HUES6 (cell line): ENCODE results near the gene TCF19.

Source experiments
- H3K27ac ChIP-seq: 2 replicates; pipeline ENCODE4 v1.7.0; 2013; ENCODE audit warnings: low read depth, mild to moderate bottlenecking, low read length, inconsistent platforms
- H3K27me3 ChIP-seq: 2 replicates; pipeline ENCODE4 v1.6.1; 2013; ENCODE audit warnings: low read length; ENCODE audit not compliant: control insufficient read depth, insufficient read depth
- H3K36me3 ChIP-seq: 2 replicates; pipeline ENCODE4 v1.6.1; 2013; ENCODE audit warnings: low read length; ENCODE audit not compliant: control insufficient read depth, insufficient read depth
- H3K4me1 ChIP-seq: 2 replicates; pipeline ENCODE4 v1.6.1; 2013; ENCODE audit warnings: low read length; ENCODE audit not compliant: control insufficient read depth, insufficient read depth
- H3K4me3 ChIP-seq: 2 replicates; pipeline ENCODE4 v1.5.1; 2013; ENCODE audit warnings: low read depth, low read length
- H3K9ac ChIP-seq: one replicate; pipeline ENCODE4 v1.6.1; 2013; ENCODE audit warnings: mild to moderate bottlenecking, low read length
- H3K9me3 ChIP-seq: 2 replicates; pipeline ENCODE4 v1.6.1; 2013; ENCODE audit warnings: low read depth, low read length; ENCODE audit not compliant: control insufficient read depth, insufficient read depth

The TCF19 gene

DNA sequence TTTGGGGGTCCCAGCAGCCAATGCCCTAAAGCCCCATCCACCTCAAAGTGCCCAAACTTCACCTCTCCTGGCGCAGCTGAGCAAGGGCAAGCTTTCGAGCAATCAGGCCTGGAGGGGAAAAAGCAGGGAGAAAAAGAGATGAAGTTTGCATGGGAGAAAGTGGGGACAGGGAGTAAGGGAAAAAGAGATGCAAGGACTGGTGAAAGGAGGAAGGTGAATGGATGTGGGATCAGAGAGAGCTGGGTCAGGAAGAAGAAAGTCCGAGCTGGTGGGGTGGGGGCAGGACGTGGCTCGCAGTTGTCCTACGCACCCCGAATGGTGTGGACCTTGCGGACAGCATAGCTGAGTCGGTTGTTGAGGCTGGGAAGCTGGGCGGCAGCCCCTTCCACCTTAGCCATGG, 13.0 kb upstream of the TCF19 start:
- no peak overlapping the region for H3K9ac ChIP-seq
- H3K27ac ChIP-seq = no peak overlapping the region
- no peak overlapping the region for H3K4me3 ChIP-seq
- no peaks in the 10 kb centered on the region for H3K27me3 ChIP-seq
- peaks cover 14% of the 10 kb centered on the region for H3K4me1 ChIP-seq
- H3K9me3 ChIP-seq = no peaks in the 10 kb centered on the region
- H3K36me3 ChIP-seq = peaks cover 64% of the 10 kb centered on the region

DNA sequence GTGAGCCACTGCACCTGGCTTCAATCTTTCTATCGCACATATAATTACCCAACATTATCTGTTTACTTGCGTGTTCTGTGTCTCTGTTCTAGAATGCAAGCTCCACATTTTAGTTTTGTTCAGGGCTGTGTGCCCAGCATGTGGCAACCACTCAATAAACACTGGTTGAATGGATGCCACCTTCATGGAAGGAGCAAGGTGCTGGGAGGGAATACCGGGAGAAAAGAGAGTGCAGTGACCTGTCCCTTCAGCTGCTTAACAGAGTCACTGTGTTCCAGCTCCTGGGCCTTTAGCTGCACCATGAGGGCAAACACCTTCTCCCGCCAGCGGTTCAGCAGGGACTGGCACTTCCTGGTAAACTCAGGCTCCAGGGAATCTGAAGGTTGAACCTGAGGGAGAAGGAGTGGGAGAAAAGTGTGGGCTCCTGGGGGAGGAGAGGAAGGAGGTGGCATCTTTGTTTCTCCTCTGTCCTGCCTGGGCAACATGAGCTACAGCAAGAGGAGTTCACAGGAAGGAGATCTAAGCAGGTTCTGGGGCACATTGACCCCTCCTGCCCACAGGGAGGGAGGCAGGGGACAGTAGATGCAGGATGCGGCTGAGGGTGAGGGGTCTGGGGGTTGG, 8.5 kb upstream of the TCF19 start:
- Histone ChIP-seq H3K9me3 (no peaks in the 10 kb centered on the region), H3K9ac (no peak overlapping the region), H3K36me3 (peaks cover 68% of the 10 kb centered on the region)

DNA sequence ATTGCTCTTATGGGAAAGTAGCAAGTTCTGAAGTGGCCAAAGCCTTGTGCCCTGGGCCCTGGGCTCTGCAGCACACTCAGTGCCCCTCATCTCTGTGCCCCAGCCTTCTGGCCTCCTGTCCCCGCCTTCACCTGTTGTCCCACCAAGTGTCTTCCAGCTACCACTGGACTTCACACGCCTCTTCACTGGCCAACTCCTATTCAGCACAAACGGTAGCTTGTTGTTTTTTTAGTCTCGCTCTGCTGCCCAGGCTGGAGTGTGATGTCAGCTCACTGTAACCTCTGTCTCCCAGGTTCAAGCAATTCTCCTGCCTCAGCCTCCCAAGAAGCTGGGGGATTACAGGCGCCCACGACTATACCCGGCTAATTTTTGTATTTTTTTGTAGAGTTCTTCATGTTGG, 5.6 kb upstream of the TCF19 start:
- Histone ChIP-seq H3K4me1 (peaks cover 8% of the 10 kb centered on the region), H3K27ac (no peak overlapping the region), H3K9ac (no peak overlapping the region), H3K4me3 (no peak overlapping the region), H3K36me3 (peaks cover 60% of the 10 kb centered on the region), H3K27me3 (no peaks in the 10 kb centered on the region), H3K9me3 (no peaks in the 10 kb centered on the region)

More for the DNA sequence above, 8.5 kb upstream of the TCF19 start:
- no peak overlapping the region for H3K27ac ChIP-seq
- H3K27me3 ChIP-seq = no peaks in the 10 kb centered on the region
- no peaks in the 10 kb centered on the region for H3K4me1 ChIP-seq
- H3K4me3 ChIP-seq = no peak overlapping the region

DNA sequence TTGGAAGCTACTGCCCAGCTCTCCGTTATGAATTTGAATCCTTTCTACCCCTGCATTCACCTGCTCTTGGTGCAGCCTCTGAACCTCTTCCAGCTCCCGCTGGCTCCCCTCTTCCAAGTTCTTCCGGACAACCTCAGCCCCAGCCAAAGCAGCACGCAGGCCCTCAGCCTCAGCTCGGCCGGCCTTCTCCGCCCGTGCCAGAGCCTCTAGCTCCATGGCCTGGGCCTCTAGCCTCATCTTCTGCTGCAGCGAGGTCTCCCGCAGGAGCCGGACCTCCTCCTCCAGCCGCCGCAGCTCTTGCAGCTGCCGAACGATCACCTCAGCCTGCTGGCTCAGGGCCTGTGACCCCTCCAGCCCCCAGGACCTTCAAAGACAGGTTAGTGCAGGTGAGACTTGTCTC, 4.0 kb upstream of the TCF19 start:
- Histone ChIP-seq H3K36me3 (peaks cover 48% of the 10 kb centered on the region), H3K27ac (no peak overlapping the region)

DNA sequence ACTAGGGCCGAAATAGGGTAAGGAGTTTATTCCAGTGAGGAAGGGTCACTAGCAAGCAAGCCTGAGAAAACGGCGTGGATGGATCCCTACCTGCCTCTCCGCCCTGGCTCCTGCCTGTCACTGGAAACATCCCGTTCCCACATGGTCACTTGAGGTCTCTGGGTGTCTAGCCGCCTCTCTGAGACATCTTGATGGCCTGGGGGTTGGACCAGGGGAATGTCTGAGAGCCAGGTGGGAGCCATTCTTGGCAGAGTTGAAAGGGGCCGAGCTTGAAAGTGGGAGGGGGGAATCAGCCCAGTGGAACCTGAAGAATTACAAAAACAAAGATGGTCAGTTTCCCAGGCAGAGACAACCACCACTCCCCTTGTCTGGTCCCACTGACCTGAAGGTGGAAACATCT, 1.7 kb upstream of the TCF19 start:
- peaks cover 16% of the 10 kb centered on the region for H3K4me1 ChIP-seq
- H3K27ac ChIP-seq = no peak overlapping the region
- H3K9me3 ChIP-seq = no peaks in the 10 kb centered on the region
- H3K27me3 ChIP-seq = no peaks in the 10 kb centered on the region
- peaks cover 27% of the 10 kb centered on the region for H3K36me3 ChIP-seq
- no peak overlapping the region for H3K9ac ChIP-seq
- no peak overlapping the region for H3K4me3 ChIP-seq

More for the DNA sequence above, 4.0 kb upstream of the TCF19 start:
- no peak overlapping the region for H3K4me3 ChIP-seq
- no peaks in the 10 kb centered on the region for H3K27me3 ChIP-seq
- H3K4me1 ChIP-seq = peaks cover 8% of the 10 kb centered on the region
- H3K9me3 ChIP-seq = no peaks in the 10 kb centered on the region
- H3K9ac ChIP-seq = no peak overlapping the region

DNA sequence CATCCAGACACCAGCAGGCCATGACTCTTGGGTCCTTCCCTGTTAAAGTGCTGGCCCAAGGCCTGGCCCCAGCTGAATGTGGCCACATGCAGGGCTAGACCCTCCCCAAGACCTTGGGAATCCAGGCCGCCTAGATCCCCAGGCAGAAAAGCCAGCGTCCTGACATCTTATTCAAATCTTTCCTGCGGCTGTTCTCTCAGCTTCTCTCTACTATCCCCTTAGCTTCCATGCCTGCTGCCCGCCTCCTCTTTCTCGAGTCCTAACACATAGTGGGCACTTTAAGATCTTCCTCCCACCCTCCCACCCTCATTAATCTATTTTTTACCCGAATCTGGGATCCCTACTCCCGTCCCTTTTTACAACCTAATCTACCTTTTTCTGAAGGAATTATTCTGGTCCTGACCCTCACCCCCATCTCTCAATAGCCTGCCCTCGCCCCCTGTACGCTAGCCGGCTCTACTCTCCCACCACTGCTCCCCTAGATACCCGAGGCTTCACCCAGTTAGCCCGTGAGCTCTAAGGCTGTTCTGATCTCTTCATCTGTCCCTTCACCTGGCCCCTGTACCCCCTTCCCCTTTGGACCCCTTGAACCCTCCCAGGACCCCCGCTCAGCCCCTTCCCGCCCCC, 763 bp upstream of the TCF19 start, which contains the start of gene CCHCR1:
Gene CCHCR1 (minus strand): TSS at position 290 of the 627 bp plus-strand sequence. CDS start 202 bp downstream, at position 88.
- Histone ChIP-seq H3K9me3 (no peaks in the 10 kb centered on the region), H3K4me3 (peak within 1 kb of the TSS; percentile 68), H3K27ac (no peak within 1 kb of the TSS), H3K4me1 (peaks cover 25% of the 10 kb centered on the region), H3K9ac (peak within 1 kb of the TSS; percentile 79), H3K27me3 (no peaks in the 10 kb centered on the region), H3K36me3 (peaks cover 35% of the 10 kb centered on the region)

DNA sequence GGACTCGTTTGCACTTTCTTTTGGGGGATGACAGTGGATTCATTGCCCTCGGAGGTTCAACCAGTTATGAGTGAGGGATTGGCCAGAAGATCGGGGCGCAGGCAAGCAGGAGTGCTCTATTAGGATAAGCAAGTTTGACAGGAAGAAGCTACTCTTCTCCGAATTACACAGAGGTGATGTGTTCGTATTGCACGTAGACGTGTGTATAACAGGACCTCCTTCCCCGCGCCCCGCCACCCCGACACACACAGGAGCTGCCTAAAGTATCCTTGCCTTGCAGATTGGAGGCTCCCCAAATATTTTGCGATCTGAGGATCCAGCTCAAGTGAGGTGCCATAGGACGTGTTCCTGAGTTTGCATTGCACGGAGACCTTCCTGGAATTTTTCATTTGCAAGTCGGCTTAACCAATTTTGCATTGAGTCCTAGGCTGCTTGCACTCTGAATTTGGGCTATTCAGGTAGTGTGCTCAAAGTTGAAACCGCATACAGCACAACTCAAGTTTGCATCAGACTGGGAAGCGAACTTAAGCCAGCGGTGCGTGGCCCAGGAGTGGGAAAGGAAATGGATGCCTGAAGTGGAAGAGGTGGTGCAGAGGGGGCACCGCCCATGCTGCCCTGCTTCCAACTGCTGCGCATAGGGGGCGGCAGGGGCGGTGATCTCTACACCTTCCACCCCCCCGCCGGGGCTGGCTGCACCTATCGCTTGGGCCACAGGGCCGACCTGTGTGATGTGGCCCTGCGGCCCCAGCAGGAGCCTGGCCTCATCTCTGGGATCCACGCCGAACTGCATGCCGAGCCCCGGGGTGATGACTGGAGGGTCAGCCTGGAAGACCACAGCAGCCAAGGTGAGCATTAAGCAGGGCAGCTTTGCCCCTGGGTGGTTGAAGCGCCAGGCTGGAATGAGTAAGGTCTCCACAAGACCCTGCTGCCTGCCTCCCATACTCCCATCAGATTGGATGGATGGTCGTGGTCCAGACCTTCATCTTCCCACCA, 770 bp downstream of the TCF19 start:
- Histone ChIP-seq H3K36me3 (peaks cover 42% of the 10 kb centered on the region), H3K4me1 (peaks cover 26% of the 10 kb centered on the region), H3K4me3 (peak overlapping the region; percentile 68), H3K9me3 (no peaks in the 10 kb centered on the region), H3K9ac (peak overlapping the region; percentile 74), H3K27me3 (no peaks in the 10 kb centered on the region), H3K27ac (no peak overlapping the region)

DNA sequence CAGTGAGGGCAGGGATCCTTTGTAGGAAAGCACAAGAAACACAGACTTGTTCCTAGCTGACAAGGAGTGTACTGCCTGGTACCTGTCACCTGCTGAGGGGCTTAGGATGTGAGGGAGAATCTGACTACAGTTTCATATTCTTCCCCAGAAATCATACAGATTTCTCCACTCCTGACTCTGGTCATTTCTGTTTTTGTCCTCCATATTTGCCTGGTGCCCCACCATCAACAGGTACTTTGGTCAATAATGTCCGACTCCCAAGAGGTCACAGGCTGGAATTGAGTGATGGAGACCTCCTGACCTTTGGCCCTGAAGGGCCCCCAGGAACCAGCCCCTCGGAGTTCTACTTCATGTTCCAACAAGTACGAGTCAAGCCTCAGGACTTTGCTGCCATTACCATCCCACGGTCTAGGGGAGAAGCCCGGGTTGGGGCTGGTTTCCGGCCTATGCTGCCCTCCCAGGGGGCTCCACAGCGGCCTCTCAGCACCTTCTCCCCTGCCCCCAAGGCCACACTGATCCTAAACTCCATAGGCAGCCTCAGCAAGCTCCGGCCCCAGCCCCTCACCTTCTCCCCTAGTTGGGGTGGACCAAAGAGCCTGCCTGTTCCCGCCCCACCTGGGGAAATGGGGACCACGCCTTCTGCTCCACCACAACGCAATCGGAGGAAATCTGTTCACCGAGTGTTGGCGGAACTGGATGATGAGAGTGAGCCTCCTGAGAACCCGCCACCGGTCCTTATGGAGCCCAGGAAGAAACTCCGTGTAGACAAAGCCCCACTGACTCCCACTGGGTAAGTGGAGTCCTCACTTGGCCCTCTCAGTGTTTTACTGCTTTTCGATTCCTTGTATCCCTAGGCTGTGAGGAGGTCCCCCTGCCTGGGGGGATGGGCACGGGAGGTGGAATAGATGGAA, 3.1 kb downstream of the TCF19 start:
- no peak overlapping the region for H3K9ac ChIP-seq
- H3K36me3 ChIP-seq = peaks cover 43% of the 10 kb centered on the region
- no peaks in the 10 kb centered on the region for H3K9me3 ChIP-seq
- H3K27me3 ChIP-seq = no peaks in the 10 kb centered on the region
- H3K4me3 ChIP-seq = no peak overlapping the region
- H3K4me1 ChIP-seq = peaks cover 30% of the 10 kb centered on the region
- no peak overlapping the region for H3K27ac ChIP-seq

DNA sequence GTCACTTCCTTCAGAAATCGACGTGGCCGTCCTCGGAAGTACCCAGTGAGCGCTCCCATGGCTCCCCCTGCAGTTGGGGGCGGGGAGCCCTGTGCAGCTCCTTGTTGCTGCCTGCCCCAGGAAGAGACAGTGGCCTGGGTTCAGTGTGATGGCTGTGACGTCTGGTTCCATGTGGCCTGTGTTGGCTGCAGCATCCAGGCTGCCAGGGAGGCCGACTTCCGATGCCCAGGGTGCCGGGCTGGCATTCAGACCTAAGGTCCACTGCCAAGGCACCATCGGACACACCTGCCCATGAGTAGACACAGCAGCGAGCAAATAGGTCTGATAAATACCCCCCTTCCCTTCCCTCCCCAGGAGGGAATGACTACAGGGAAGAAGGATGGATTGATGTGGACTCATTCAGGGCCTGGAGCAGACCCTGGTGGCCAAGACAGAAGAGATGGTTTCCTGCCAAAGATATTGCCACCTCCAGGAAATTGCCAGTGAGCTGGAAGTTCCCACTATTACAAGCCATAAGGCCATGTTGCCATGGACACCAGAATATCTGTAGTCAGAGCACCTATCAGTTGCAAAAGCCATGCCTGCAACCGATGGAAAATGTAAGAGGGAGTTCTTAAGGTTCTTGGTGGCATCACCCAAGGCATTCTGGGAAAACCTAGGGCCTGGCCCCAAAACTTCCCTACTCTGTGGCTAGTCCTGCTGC, 4.2 kb downstream of the TCF19 start:
- H3K9ac ChIP-seq = no peak overlapping the region
- H3K9me3 ChIP-seq = no peaks in the 10 kb centered on the region
- no peaks in the 10 kb centered on the region for H3K27me3 ChIP-seq
- H3K4me1 ChIP-seq = peaks cover 25% of the 10 kb centered on the region; the same call in 1 of the 2 replicates
- H3K36me3 ChIP-seq = peaks cover 49% of the 10 kb centered on the region
- no peak overlapping the region for H3K27ac ChIP-seq
- no peak overlapping the region for H3K4me3 ChIP-seq

DNA sequence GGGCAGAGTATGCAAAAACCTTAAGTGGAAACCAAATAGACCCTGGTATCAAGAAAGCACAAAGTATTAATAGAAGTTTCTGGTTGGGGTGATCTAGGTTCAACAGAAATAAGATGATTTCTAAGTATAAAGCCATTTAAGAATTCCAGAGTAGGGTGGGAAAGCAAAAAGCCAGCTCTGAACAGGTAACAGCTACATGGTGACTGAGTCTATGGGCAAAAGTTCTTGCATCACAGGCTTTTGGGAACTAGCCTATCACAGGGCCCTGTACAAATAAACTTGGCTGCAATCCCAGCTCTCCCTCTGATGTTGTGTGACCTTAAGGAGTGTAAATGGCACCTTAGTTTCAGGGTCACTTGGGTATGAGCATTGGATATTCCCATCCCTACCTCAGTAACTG, 5.5 kb downstream of the TCF19 start:
- no peak overlapping the region for H3K27ac ChIP-seq
- H3K27me3 ChIP-seq = peaks cover 4% of the 10 kb centered on the region; the same call in 1 of the 2 replicates
- peaks cover 59% of the 10 kb centered on the region for H3K36me3 ChIP-seq
- no peaks in the 10 kb centered on the region for H3K9me3 ChIP-seq
- peaks cover 25% of the 10 kb centered on the region; the same call in 1 of the 2 replicates for H3K4me1 ChIP-seq
- H3K9ac ChIP-seq = no peak overlapping the region
- no peak overlapping the region for H3K4me3 ChIP-seq
